MG63 (cell line): Measurements from ENCODE around the gene PUSL1. TPM values are rescaled to one million over a fixed set of nuclear protein-coding genes. Genes with fewer than 3 reads are reported as not detected.

ENCODE experiments used
- DNase-seq: peaks from one replicate; pipeline ENCODE4 v3.0.0-alpha.2; 2020
- H3K27me3 ChIP-seq: fragments of 250-450 bp; sonication (Bioruptor Pico); 2 replicates; pipeline ENCODE4 v1.5.1; 2020; ENCODE audit warnings: mild to moderate bottlenecking, moderate library complexity
- H3K36me3 ChIP-seq: fragments of 250-450 bp; sonication (Bioruptor Pico); 2 replicates; pipeline ENCODE4 v1.5.1; 2020; ENCODE audit warnings: mild to moderate bottlenecking, moderate library complexity
- H3K4me3 ChIP-seq: fragments of 250-450 bp; sonication (Bioruptor Pico); 2 replicates; pipeline ENCODE4 v1.5.1; 2020; ENCODE audit warnings: mild to moderate bottlenecking, moderate library complexity
- H3K9me3 ChIP-seq: fragments of 250-450 bp; sonication (Bioruptor Pico); 2 replicates; pipeline ENCODE4 v1.5.1; 2020; ENCODE audit warnings: mild to moderate bottlenecking, moderate library complexity
- total RNA-seq: library from RNA; depleted of rRNA; stranded (reverse); fragments of >200 nt; shearing (Covaris generic); gene quantifications from 2 replicates; pipeline ENCODE4 v1.2.3, GENCODE V29; 2014; ENCODE audit warnings: low replicate concordance

The PUSL1 gene
- total RNA-seq, 1 experiment from 2014 or later = 46.7 TPM

DNA sequence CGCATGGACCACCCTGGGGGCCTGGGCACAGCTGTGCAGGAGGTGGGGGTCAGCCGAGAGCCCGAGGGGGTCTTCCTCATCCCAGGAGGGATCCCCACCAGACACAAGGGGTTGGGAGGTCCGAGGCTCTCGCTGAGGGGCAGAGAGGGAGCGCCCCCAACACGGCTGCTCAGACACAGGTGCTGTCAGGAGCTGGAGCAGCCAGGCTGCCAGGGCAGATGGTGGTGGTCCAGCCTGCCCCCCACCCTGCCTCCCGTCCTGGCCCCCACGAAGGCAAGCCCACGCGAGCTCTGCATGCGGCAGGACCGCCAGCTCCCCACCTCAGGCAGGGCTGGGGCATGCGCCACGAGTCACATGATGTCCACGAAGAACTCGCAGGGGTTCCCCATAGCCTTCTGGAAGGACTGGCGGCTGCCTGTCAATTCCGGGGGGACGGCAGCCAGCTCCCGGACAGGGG lies 27.4 kb downstream of the PUSL1 start:
- no peaks in the 10 kb centered on the region for H3K27me3 ChIP-seq
- H3K36me3 ChIP-seq = peaks cover 17% of the 10 kb centered on the region
- no peaks in the 10 kb centered on the region for H3K9me3 ChIP-seq
- no peak overlapping the region for H3K4me3 ChIP-seq
- no peak for DNase-seq

DNA sequence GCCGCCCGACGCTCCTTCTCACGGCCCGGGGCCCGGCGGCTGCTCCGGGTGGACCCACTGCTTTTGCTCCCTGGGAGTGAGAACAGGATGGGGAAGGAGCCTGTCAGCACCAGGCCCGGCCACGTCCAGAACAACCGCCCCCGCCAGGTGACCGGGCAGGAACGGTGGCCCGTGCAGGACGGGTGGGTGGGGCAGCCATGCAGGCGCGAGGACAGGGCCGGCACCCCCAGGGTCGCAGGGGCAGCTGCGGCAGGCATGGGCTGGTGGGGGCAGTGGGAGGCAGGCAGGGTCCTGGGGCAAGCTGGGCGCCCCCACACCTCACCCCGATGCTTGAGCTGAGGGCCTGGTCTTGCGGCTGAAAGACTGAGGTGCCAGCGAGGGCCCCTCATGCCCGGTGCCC lies 28.0 kb downstream of the PUSL1 start:
- Histone ChIP-seq H3K36me3 (peaks cover 23% of the 10 kb centered on the region), H3K4me3 (no peak overlapping the region), H3K9me3 (no peaks in the 10 kb centered on the region), H3K27me3 (no peaks in the 10 kb centered on the region)
- DNase-seq = no peak

DNA sequence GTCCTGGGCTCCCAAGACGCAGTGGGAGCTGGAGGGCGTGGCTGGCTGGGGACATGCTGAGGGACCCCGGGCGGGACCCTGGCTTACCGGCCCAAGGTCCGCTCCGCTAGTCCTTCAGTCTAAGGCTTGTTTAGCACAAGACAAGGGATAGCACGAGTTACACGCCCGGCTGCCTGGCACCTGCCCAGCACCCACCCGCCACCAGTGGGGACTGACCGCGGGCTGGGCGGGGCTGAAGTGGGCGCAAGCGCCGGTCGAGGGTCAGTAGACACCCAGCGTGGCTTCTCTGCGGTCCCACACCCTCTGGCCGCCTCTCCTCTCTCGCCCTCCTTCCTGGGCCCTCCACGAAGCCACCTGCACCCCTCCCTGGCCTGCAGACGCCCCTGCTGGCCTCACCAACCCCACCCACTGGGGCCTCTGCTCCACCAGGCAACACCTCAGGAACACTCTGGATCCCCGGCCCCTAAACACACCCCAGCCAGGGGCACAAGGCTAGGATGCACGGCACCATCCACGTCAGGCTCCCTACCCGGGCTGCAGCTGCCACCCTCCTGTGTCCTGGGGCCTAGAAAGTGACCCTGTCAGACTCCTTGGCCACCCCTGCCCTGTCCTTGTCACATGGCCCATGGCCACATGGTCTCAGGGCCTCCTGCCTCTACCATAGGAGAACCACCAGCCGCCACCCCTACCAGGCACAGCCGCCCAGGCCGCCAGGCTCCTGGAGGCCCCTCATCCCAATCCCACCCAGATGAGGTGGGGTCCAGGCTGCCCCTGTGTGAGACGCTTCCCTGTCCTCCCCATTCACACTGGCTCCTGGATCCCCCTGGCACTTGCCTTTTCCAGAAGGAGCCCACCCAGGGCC lies 28.8 kb downstream of the PUSL1 start:
- H3K9me3 ChIP-seq = no peaks in the 10 kb centered on the region
- H3K4me3 ChIP-seq = no peak overlapping the region
- peaks cover 26% of the 10 kb centered on the region for H3K36me3 ChIP-seq
- no peaks in the 10 kb centered on the region for H3K27me3 ChIP-seq
- no peak for DNase-seq

DNA sequence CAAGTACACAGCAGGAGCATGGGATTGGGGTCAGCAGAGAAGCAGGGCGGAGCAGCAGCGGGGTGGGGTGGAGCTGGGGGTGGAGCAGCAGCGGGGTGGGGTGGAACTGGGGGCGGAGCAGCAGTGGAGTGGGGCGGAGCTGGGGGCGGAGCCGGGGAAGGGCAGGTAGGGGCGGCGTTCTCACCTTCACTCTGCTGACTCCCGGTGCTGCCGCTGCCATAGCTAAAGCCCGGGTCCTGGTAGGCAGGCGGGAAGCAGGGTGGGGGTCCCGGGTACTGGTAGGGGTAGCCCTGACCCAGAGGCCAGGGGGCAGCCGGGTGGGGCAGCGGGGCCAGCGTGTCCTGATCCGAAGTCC lies 29.4 kb downstream of the PUSL1 start:
- Histone ChIP-seq H3K4me3 (no peak overlapping the region), H3K9me3 (no peaks in the 10 kb centered on the region), H3K27me3 (no peaks in the 10 kb centered on the region), H3K36me3 (peaks cover 26% of the 10 kb centered on the region)
- DNase-seq = no peak

DNA sequence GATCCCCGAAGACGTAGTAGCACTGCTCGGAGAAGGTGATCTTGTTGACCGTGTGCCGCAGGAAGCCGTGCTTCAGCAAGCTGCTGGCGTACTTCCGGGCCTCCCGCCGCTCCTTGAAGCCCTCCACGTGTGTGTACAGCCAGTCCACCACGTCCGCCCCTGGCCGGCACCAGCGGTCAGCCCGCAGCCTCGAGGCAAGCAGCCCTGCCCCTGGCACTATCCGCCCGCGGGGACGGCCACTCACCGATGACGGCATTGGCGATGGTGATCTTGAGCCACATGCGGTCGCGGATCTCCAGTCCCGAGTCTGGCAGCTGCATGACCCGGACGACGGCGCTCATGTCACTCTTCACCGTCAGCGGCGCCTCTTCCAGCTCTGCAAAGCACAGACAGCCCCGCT lies 29.9 kb downstream of the PUSL1 start:
- DNase-seq = no peak
- H3K9me3 ChIP-seq = no peaks in the 10 kb centered on the region
- no peaks in the 10 kb centered on the region for H3K27me3 ChIP-seq
- H3K36me3 ChIP-seq = peaks cover 26% of the 10 kb centered on the region
- H3K4me3 ChIP-seq = no peak overlapping the region

DNA sequence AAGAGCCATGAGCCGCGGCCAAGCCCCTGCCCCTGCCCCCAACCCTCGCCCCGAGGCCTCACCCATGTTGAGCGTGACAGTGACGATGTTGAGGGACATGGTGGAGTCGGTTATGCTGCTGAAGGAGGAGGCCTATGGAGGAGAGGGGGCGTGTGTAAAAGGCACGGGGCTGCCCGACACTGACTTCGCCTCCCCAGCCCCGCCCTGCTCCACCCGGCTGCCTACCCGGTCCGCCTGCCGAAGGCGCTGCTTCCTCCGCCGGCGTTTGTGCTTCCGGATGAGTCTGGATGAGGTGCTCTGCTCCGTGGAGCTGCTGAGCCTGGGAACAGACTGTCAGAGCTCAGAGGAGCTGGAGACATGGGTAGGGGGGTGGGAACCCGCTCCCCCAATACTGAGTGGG lies 31.8 kb downstream of the PUSL1 start:
- no peaks in the 10 kb centered on the region for H3K9me3 ChIP-seq
- no peaks in the 10 kb centered on the region for H3K27me3 ChIP-seq
- H3K36me3 ChIP-seq = peaks cover 35% of the 10 kb centered on the region
- no peak overlapping the region for H3K4me3 ChIP-seq
- DNase-seq = no peak

DNA sequence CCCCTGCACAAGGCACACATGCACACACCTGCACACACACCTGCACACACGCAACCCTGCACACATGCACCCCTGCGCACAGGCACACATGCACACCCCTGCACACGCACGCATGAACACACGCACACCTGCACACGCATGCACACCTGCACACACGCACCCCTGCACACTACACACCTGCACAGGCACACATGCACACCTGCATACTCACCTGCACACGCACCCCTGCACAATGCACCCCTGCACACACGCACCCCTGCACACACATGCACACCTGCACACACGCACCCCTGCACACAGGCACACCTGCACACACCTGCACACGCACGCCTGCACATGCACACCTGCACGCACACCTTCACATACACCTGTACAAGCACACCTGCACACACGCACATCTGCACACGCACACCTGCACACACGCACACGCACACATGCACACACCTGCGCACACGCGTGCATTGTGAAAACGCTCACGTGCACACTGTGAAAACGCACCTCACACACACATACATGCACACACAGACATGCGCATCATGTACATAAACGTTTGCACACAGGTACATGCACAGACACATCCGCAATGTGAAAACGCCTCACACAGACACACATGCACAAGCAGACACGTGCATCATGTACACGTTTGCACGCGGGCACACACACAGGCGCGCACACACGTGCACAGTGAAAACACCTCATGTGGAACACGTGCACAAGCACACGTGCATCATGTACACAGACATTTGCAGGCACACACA lies 32.6 kb downstream of the PUSL1 start:
- no peak for DNase-seq
- peaks cover 36% of the 10 kb centered on the region for H3K36me3 ChIP-seq
- no peaks in the 10 kb centered on the region for H3K9me3 ChIP-seq
- no peaks in the 10 kb centered on the region for H3K27me3 ChIP-seq
- no peak overlapping the region for H3K4me3 ChIP-seq

DNA sequence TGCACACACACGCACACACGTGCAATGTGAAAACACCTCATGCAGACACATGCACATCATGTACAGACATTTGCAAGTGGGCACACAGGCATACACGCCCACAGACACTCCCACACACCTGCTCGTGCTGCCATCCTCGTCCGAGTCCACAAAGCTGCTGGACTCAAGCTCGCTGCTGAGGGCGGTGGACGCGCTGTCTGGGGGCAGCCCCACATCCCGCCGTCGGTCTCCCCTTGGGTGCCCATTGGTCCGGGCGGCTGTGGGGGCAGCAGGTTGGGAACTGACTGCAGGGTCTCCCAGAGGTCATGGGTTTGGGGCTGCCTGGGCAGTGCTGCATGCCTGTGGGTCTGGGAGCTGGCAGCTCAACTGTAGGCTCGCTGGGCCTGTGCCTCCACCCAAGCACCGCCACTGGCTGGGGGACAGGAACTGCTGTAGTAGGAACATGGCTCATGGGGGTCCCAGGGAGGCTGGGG lies 33.2 kb downstream of the PUSL1 start:
- no peak for DNase-seq
- Histone ChIP-seq H3K36me3 (peaks cover 42% of the 10 kb centered on the region), H3K9me3 (no peaks in the 10 kb centered on the region), H3K27me3 (no peaks in the 10 kb centered on the region), H3K4me3 (no peak overlapping the region)

DNA sequence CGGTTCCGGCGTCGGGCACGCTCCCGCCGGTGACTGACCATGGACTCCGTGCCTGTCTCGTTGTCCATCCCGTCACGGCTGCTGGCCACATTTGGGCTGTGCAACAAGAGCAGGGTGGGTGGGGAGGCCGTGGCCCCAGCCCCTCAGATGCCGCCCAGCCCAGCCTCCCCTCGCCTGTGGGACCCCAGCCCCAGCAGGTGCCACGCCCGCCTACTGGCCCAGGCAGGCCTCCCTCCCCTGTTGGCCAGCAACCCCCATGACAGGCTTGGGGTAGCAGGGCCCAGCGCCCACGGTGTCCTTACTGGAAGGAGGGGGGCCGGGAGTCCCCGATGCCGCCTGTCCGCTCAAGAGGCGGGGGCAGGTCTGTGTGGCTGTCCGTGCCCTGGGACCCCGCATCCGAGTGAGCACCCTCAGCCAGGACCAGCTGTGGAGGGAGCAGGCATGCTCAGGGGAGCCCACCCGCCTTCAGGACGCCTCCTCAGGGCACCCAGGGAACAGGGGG lies 33.7 kb downstream of the PUSL1 start:
- Histone ChIP-seq H3K9me3 (no peaks in the 10 kb centered on the region), H3K36me3 (peaks cover 43% of the 10 kb centered on the region), H3K27me3 (no peaks in the 10 kb centered on the region), H3K4me3 (no peak overlapping the region)
- peak; percentile 0 for DNase-seq

DNA sequence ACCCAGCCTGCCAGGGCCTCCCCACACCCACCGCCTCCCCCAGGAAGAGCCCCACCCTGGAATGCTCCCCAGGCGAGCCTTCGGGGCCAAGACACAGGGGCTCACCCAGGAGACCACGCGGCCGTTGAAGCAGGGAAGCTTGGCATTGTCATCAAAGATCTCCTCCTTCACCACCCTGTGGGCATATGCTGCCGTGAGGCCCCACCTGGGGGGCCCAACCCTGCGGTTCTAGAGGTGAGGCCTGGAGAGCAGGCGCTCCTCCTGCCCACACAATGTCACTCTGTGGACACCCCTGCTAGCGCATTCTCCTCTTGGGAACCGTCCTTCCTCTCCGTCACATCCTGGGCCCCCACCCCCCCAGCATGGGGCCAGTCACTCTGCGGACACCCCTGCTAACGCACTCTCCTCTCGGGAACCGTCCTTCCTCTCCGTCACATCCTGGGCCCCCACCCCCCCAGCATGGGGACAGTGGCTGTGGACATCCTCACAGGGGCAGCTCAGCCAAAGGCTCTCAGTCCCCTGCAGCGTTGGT lies 34.3 kb downstream of the PUSL1 start:
- H3K36me3 ChIP-seq = peaks cover 39% of the 10 kb centered on the region
- H3K27me3 ChIP-seq = no peaks in the 10 kb centered on the region
- no peak for DNase-seq
- H3K4me3 ChIP-seq = no peak overlapping the region
- H3K9me3 ChIP-seq = no peaks in the 10 kb centered on the region

DNA sequence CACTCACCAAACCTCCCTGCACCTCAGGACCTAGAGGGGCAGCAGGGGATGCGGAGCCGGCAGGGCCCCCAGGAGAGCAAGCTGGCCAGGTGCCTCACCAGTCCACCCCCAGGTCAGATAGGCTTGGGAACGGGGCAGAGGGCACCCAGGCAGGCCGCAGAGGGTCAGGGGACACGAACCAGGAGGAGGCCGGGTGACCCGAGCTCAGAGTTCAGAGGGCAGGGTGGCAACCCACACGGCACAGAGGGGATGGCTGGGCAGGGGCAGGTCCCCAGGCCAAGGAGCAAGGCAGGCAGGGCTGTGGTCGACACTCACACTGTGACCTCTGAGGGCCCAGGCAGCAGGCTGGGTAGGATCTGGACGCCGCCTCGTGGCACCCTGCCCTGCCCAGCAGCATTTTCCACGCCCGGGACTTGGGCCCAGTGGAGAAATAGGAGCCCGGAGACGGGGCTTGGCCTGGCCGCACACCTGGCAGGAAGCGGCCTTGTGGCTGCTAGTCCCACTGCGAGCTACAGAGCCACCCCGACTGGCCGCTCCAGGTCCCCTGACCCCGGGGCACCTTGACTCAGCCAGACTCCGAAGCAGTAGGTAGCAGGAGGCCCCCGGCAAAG lies 35.5 kb downstream of the PUSL1 start:
- no peak for DNase-seq
- Histone ChIP-seq H3K27me3 (no peaks in the 10 kb centered on the region), H3K36me3 (peaks cover 35% of the 10 kb centered on the region), H3K9me3 (no peaks in the 10 kb centered on the region), H3K4me3 (no peak overlapping the region)

DNA sequence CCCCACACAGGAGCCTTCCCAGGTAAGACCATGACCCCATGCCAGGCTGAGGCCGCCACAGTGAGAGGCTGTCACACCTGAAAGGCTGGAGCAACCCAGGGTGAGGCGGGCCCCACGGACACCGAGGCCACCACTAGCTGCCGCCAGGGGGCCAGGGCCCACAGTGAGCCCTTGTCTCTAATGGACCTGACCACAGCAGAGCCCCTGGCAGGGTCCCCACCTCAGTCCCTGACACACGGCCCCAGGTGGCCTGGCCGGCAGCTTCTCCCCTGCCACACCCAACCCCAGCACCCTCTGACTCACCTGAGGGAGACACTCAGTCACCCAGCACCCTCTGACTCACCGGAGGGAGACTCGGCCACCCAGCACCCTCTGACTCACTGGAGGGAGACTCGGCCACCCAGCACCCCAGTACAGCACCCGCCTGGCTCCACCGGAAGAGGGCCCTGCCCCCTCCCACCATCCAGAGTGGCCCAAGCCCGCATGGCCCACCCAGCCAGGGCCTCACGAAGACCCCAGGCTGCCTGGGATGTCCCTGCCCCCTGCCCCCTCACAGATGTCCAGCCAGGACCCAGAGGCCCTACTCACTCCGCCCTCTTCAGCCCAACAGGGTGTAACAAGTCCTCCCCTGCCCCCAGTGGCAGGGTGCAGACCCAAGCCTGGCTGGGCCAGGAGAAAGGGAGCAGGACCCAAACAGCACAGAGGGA lies 36.4 kb downstream of the PUSL1 start:
- Histone ChIP-seq H3K4me3 (peak overlapping the region; percentile 22), H3K27me3 (no peaks in the 10 kb centered on the region), H3K9me3 (no peaks in the 10 kb centered on the region), H3K36me3 (peaks cover 34% of the 10 kb centered on the region)
- peak; percentile 96 for DNase-seq

DNA sequence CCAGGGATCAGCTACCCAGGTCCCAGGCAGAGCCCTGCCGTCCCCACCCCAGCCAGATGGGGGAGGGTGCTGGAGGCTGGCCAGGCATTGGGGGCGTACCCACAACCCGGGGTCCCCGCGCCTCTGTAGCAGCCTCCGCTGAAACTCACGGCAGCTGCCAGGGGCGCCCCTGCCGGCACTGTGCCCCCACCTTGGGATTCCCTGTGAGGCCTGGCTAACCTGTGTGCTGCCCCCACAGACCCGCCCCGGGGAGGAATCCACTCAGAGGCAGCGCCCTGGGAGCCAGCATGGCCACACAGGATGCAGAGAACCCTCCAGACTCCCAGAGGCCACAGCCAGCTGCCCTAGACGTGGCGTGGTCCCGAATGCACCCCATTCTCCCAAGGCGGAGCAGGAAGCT lies 37.0 kb downstream of the PUSL1 start:
- Histone ChIP-seq H3K27me3 (no peaks in the 10 kb centered on the region), H3K4me3 (peak overlapping the region; percentile 22), H3K36me3 (peaks cover 32% of the 10 kb centered on the region), H3K9me3 (no peaks in the 10 kb centered on the region)
- no peak for DNase-seq

DNA sequence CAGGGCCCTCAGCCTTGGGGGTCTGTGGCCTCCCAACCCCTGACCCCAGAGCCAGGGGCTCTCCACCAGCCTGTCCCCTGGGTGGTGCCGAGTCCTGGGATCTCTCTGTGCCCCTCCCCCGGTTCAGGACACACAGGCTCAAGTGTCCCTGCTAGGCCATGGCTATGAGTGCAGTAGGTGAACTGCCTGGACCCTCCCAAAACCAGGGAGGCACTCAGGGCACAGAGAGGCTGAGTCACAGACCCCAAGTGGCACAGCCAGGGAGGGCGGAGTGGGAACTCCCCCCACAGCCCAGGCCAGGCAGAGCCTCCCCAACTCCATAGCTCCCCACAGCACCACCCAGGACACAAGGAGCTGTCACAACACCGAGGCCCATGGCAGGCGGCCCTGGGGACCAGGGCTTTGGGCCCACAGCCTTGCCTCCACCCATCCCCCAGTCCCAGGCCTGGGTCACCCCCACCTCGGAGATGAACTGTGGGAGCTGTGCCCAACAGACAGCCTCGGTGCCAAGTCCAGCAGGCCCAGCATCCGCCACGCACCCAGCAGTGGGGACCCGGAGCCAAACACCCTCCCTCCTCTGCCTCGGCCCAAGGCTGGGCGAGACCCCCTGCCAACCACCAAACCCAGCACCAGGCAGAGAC lies 37.6 kb downstream of the PUSL1 start:
- H3K27me3 ChIP-seq = no peaks in the 10 kb centered on the region
- no peaks in the 10 kb centered on the region for H3K9me3 ChIP-seq
- H3K4me3 ChIP-seq = no peak overlapping the region; the same call in 1 of the 2 replicates
- no peak for DNase-seq
- peaks cover 27% of the 10 kb centered on the region for H3K36me3 ChIP-seq

DNA sequence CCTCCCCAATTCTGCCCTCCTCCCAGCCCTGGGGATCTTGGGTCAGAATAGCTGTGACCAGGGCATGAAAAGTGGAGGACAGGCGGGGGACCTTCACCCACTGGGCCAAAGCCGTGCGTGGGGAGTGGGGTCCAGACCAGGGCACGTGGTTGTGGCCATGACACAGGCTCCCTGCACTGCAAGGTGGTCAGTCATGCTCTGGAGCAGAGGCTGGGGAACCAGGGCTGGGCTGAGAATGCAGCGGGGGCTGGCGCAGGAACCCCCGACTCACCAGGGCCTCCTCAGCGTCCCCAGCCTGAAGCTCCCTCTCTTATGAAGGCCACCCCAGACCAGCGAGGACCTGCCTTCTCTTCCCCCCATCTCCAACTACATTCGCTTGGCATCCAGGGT lies 38.1 kb downstream of the PUSL1 start:
- Histone ChIP-seq H3K36me3 (peaks cover 22% of the 10 kb centered on the region), H3K4me3 (peak overlapping the region; percentile 66; the same call in 1 of the 2 replicates), H3K9me3 (no peaks in the 10 kb centered on the region), H3K27me3 (no peaks in the 10 kb centered on the region)
- DNase-seq = no peak

DNA sequence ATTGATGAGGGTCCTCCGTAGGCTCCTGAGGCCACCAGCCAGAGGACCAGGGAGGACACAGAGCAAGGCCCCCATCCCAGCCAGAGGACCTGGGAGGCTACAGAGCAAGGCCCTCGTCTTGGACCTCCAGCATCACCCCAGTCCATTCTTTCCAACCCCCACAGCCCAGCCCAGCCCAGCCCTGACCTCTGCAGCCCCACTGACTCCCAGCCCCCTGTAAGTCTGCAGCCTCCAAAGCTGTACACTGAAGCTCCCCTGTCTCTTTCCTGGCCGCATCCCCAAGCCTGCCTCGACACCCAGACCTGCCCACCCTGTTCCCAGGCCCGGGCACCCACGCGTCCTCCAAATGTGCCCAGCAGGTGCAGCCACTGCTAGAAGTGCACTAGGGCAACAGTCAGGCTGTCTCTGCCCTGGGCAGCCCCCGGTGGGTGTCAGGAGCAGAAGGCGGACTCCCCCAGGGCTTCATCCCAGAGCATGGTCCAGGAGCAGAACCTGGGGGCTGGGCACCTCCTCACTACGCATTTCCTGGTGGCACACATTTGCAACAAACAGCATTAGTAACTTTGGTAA lies 38.7 kb downstream of the PUSL1 start:
- no peaks in the 10 kb centered on the region for H3K9me3 ChIP-seq
- DNase-seq = no peak

More for the DNA sequence above, 38.7 kb downstream of the PUSL1 start:
- H3K36me3 ChIP-seq = peaks cover 23% of the 10 kb centered on the region
- H3K4me3 ChIP-seq = peak overlapping the region; percentile 66
- no peaks in the 10 kb centered on the region for H3K27me3 ChIP-seq
